K562 (cell line): ENCODE results near the gene SHOX. TPM values are rescaled to one million over a fixed set of nuclear protein-coding genes. Genes with fewer than 3 reads are reported as not detected.
A peak's percentile ranks its signal among the peaks of the same experiment; 100 is the strongest.

Source experiments
- ATAC-seq: fragments of 200-7000 bp; cut with Tn5 transposase; 3 replicates; pipeline ENCODE4 v1.9.1; 2020; ENCODE audit warnings: moderate library complexity
- BruUV-seq: library from RNA; stranded (reverse); fragments of 400-500 nt; replicated peaks from 2 replicates; lab custom pipeline; 2021; lab: Mats Ljungman, UMichigan
- CTCF ChIA-PET: fragments of 300-600 bp; formaldehyde crosslinking; extraction: SDS; loops from one replicate; lab custom pipeline; 2021; ENCODE audit warnings: low intra/inter-chr PET ratio; lab: Yijun Ruan, JAX
- POLR2A ChIA-PET: fragments of 300-600, 350-650 bp; sonication (Branson Sonifier 250); formaldehyde crosslinking; extraction: SDS; loops from one replicate; lab custom pipeline; 2021; ENCODE audit warnings: antibody characterized with exemption, inconsistent platforms; lab: Yijun Ruan, JAX
- DNase-seq, 4 experiments: peaks; one replicate each; pipeline versions ENCODE4 v3.0.0 to v3.0.0-alpha.2; 2011 to 2018; ENCODE audit warnings: low spot score in 3 of 4, mixed read lengths in 3 of 4; ENCODE audit errors: extremely low read depth in 1 of 4
- FAIRE-seq: peaks from 2 replicates; lab custom pipeline; 2011; peaks lifted over from hg19 to GRCh38; lab: Jason Lieb, UNC
- H2AFZ ChIP-seq: 2 replicates; pipeline ENCODE4 v1.6.0; 2011; ENCODE audit warnings: low read depth, low read length, control low read depth, inconsistent platforms
- H3K27ac ChIP-seq: fragments of 200-600 bp; 3 replicates; pipeline ENCODE4 v1.8.0; 2011; ENCODE audit warnings: low read depth, mild to moderate bottlenecking, control low read depth, inconsistent platforms, low read length, moderate library complexity, mixed read lengths; ENCODE audit errors: extremely low read depth
- H3K27me3 ChIP-seq, 2 experiments: fragments of 300-600 bp in 1 of 2; 2 replicates in 1 of 2; 3 replicates in 1 of 2; pipeline versions ENCODE4 v1.6.0 to v1.8.0; 2011; ENCODE audit warnings: inconsistent platforms in 2 of 2, low read length in 2 of 2, mild to moderate bottlenecking in 1 of 2, mixed read lengths in 1 of 2, moderate library complexity in 1 of 2; ENCODE audit not compliant: control insufficient read depth in 2 of 2, insufficient read depth in 2 of 2
- H3K36me3 ChIP-seq: fragments of 300-600 bp; 3 replicates; pipeline ENCODE4 v1.8.0; 2011; ENCODE audit warnings: mild to moderate bottlenecking, low read length, inconsistent platforms; ENCODE audit not compliant: control insufficient read depth, insufficient read depth
- H3K4me1 ChIP-seq, 2 experiments: fragments of 200-600 bp in 1 of 2; replicated peaks in 1 of 2; 2 replicates in 1 of 2; 3 replicates in 1 of 2; pipeline versions ENCODE4 v1.5.1 to v1.8.0; 2011; ENCODE audit warnings: inconsistent platforms in 2 of 2, low read length in 2 of 2, mild to moderate bottlenecking in 1 of 2, mixed read lengths in 1 of 2, moderate library complexity in 1 of 2; ENCODE audit not compliant: control insufficient read depth in 2 of 2, insufficient read depth in 2 of 2
- H3K4me2 ChIP-seq: 2 replicates; pipeline ENCODE4 v1.6.1; 2011; ENCODE audit warnings: low read length, control low read depth, inconsistent platforms, mixed read lengths; ENCODE audit not compliant: insufficient read depth
- H3K4me3 ChIP-seq: fragments of 200-600 bp; sonication (generic), shearing (Covaris generic); 2 replicates; pipeline ENCODE4 v1.5.1; 2016; ENCODE audit warnings: control low read depth, inconsistent platforms
- H3K79me2 ChIP-seq: fragments of 200-600 bp; 3 replicates; pipeline ENCODE4 v1.8.0; 2011; ENCODE audit warnings: low read length, inconsistent platforms; ENCODE audit not compliant: control insufficient read depth, insufficient read depth
- H3K9ac ChIP-seq, 2 experiments: 2 replicates each; pipeline versions ENCODE4 v1.6.0 to v1.6.1; 2011; ENCODE audit warnings: low read depth in 2 of 2, low read length in 2 of 2, control low read depth in 1 of 2, inconsistent platforms in 1 of 2, mild to moderate bottlenecking in 1 of 2, mixed read lengths in 1 of 2; ENCODE audit not compliant: insufficient read depth in 1 of 2
- H3K9me1 ChIP-seq: one replicate; pipeline ENCODE4 v1.6.0; 2011; ENCODE audit warnings: inconsistent platforms, mild to moderate bottlenecking, low read length, moderate library complexity; ENCODE audit not compliant: control insufficient read depth, insufficient read depth
- H3K9me3 ChIP-seq: replicated peaks from 2 replicates; pipeline ENCODE4 v1.5.1; 2011; ENCODE audit warnings: low read depth, low read length, inconsistent platforms; ENCODE audit not compliant: control insufficient read depth, insufficient read depth
- H4K20me1 ChIP-seq: replicated peaks from 2 replicates; pipeline ENCODE4 v1.6.1; 2011; ENCODE audit warnings: low read length, inconsistent platforms, mixed read lengths; ENCODE audit not compliant: control insufficient read depth, insufficient read depth
- DACH1 ChIP-seq: fragments of 450-650 bp; IDR thresholded peaks from 2 replicates; pipeline ENCODE4 v1.6.1; 2018; ENCODE audit not compliant: partially characterized antibody
- PHB2 ChIP-seq: fragments of 450-650 bp; IDR thresholded peaks from 2 replicates; pipeline ENCODE4 v1.6.1; 2017; ENCODE audit warnings: low read depth
- RFX5 ChIP-seq: IDR thresholded peaks from 2 replicates; pipeline ENCODE4 v1.6.1; 2011; ENCODE audit warnings: low read depth, mild to moderate bottlenecking, improper control_type of control experiment, low read length
- SIN3A ChIP-seq, 2 experiments: fragments of 150-350 bp in 1 of 2; IDR thresholded peaks; 2 replicates each; pipeline ENCODE4 v1.6.1; 2011 to 2016; ENCODE audit warnings: borderline replicate concordance in 2 of 2, low read depth in 2 of 2, low read length in 2 of 2, mild to moderate bottlenecking in 2 of 2, moderate library complexity in 2 of 2; ENCODE audit not compliant: control insufficient read depth in 1 of 2
- WGBS: fragments of 100-300 bp; shearing (Covaris generic); methylation state at CpG from one replicate; pipeline ENCODE4 v1.1.6; 2016; ENCODE audit warnings: low coverage, mixed read lengths; ENCODE audit not compliant: insufficient coverage; ENCODE audit errors: missing lambda C conversion rate; 5-methylcytosine and 5-hydroxymethylcytosine counted together
- in situ Hi-C: fragments of 300-500 bp; cut with MboI; formaldehyde crosslinking; loops from 4 replicates; pipeline ENCODE4 v1.15.0; 2018; ENCODE audit warnings: inconsistent platforms, mixed read lengths
- intact Hi-C: fragments of 100-400 bp; cut with micrococcal nuclease; formaldehyde crosslinking; loops from 2 replicates; pipeline ENCODE4 v1.14.2; 2022
- polyA plus RNA-seq, 8 experiments: library from polyadenylated mRNA; depleted of rRNA in 4 of 8; stranded (reverse) in 5 of 8; unstranded in 3 of 8; fragments of >200 nt; fragmentation: Nextera tagmentation in 2 of 8; fragmentation: Illumina TruSeq in 1 of 8; extraction: Ambion mirVana in 2 of 8; extraction: Trizol in 1 of 8; gene quantifications; 2 replicates each; pipeline versions ENCODE4 v1.2.1 to v1.2.3, GENCODE V29; 2011 to 2014; ENCODE audit warnings: inconsistent platforms in 1 of 8, missing spikeins in 1 of 8
- total RNA-seq, 7 experiments: library from RNA; depleted of rRNA in 6 of 7; stranded (reverse); fragments of >200 nt in 6 of 7; fragmentation: Illumina TruSeq in 2 of 7; extraction: Trizol in 2 of 7; gene quantifications; 2 replicates each; pipeline versions ENCODE4 v1.2.1 to v1.2.3, GENCODE V29; 2011 to 2021; ENCODE audit warnings: low replicate concordance in 1 of 7
- TF ChIP-seq, protein P1 (sequence below), 3 experiments: fragments of 200-800 bp in 1 of 3; sonication (Bioruptor generic) in 1 of 3; sonication (generic) in 1 of 3; formaldehyde crosslinking in 1 of 3; IDR thresholded peaks; 2 replicates each; pipeline versions ENCODE4 v1.6.1 to v1.8.0; 2016 to 2022; ENCODE audit warnings: mild to moderate bottlenecking in 2 of 3, missing compliant biosample characterization in 2 of 3, missing genetic modification characterization in 2 of 3, missing genetic modification reagents in 1 of 3

Gene SHOX
- total and polyA plus RNA-seq, 9 of the 15 experiments (the other 6 are each of a cell fraction or from before 2014, with no cell fraction given): not detected

DNA sequence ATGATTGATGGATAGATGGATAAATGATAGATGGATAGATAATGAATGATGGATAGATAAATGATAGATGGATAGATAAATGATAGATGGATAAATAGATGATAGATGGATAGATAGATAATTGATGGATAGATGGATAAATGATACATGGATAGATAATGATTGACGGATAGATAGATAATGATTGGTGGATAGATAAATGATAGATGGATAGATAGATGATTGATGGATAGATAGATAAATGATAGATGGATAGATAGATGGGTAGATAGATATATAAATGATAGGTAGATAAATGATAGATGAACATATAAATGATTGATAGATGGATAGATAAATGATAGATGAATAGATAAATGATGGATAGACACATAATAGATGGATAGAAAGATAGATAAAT, 49.5 kb upstream of the SHOX start:
- in situ Hi-C loops: no loop called here
- Histone ChIP-seq H4K20me1 (no peaks in the 10 kb centered on the region), H3K27ac (no peak overlapping the region), H2AFZ (no peak overlapping the region), H3K9me3 (peaks cover 18% of the 10 kb centered on the region), H3K79me2 (no peaks in the 10 kb centered on the region), H3K27me3 (no peaks in the 10 kb centered on the region), H3K9me1 (no peaks in the 10 kb centered on the region), H3K4me1 (no peaks in the 10 kb centered on the region), H3K36me3 (no peaks in the 10 kb centered on the region), H3K9ac (no peak overlapping the region), H3K4me2 (no peak overlapping the region), H3K4me3 (no peak overlapping the region)
- DNase-seq (no peak), FAIRE-seq (no peak), ATAC-seq (no peak)
- TF ChIP-seq RFX5 (no peak), SIN3A (IDR thresholded peaks at IDR 0.05; ENCODE audit: borderline replicate concordance in 2 of 2, control insufficient read depth in 1 of 2, low read depth in 2 of 2, low read length in 2 of 2) (no peak), DACH1 (peak; percentile 63), PHB2 (no peak)
- TF ChIP-seq, protein P1, sequence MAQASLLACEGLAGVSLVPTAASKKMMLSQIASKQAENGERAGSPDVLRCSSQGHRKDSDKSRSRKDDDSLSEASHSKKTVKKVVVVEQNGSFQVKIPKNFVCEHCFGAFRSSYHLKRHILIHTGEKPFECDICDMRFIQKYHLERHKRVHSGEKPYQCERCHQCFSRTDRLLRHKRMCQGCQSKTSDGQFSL (CRISPR knock-in tag; IDR thresholded peaks at IDR 0.05): no peak
- TF ChIP-seq, protein P1 (tag; IDR thresholded peaks at IDR 0.05): no peak
- intact Hi-C loops: no loop called here
- ChIA-PET POLR2A (no interaction called here), CTCF (no interaction called here)
- BruUV-seq: no TSS peak
- 0% methylated on average over 1 of the region's 1 CpG for WGBS
